IMR-90 (cell line): ENCODE results near the gene TNRC6C. TPM values are rescaled to one million over a fixed set of nuclear protein-coding genes. Genes with fewer than 3 reads are reported as not detected.
A peak's percentile ranks its signal among the peaks of the same experiment; 100 is the strongest.

Experiments
- ATAC-seq: fragments of 200-7000 bp; cut with Tn5 transposase; 2 replicates; pipeline ENCODE4 v1.9.1; 2020; ENCODE audit warnings: low read depth, mild to moderate bottlenecking, moderate library complexity
- BruUV-seq: library from RNA; stranded (reverse); fragments of 400-500 nt; replicated peaks from 2 replicates; lab custom pipeline; 2021; lab: Mats Ljungman, UMichigan
- CTCF ChIA-PET: fragments of 300-600 bp; formaldehyde crosslinking; extraction: SDS; loops from one replicate; lab custom pipeline; 2021; ENCODE audit warnings: antibody characterized with exemption; lab: Yijun Ruan, JAX
- POLR2A ChIA-PET: fragments of 300-600 bp; sonication (Branson Sonifier 250); formaldehyde crosslinking; loops from one replicate; lab custom pipeline; 2022; ENCODE audit warnings: antibody characterized with exemption; ENCODE audit not compliant: unreplicated experiment; lab: Charles Lee
- DNase-seq: peaks from one replicate; pipeline ENCODE4 v3.0.0; 2013
- H2AFZ ChIP-seq: replicated peaks from 2 replicates; pipeline ENCODE3; 2013; ENCODE audit warnings: low read length, mild to moderate bottlenecking; ENCODE audit not compliant: poor library complexity
- H2AK5ac ChIP-seq: 2 replicates; pipeline ENCODE4 v1.6.1; 2013; ENCODE audit warnings: low read depth, low read length, inconsistent platforms
- H2AK9ac ChIP-seq: replicated peaks from 2 replicates; pipeline ENCODE3; 2013; ENCODE audit warnings: mild to moderate bottlenecking, low read depth, low read length, moderate library complexity; ENCODE audit not compliant: poor library complexity
- H2BK120ac ChIP-seq: 2 replicates; pipeline ENCODE4 v1.6.1; 2013; ENCODE audit warnings: low read depth, low read length, inconsistent platforms
- H2BK15ac ChIP-seq: 3 replicates; pipeline ENCODE4 v1.6.1; 2013; ENCODE audit warnings: low read depth, low read length, inconsistent platforms
- H2BK20ac ChIP-seq: 2 replicates; pipeline ENCODE4 v1.6.1; 2013; ENCODE audit warnings: low read depth, mild to moderate bottlenecking, inconsistent platforms, low read length, moderate library complexity
- H2BK5ac ChIP-seq: 2 replicates; pipeline ENCODE4 v1.6.1; 2013; ENCODE audit warnings: mild to moderate bottlenecking, low read depth, low read length, inconsistent platforms; ENCODE audit not compliant: poor library complexity, severe bottlenecking
- H3K14ac ChIP-seq: replicated peaks from 2 replicates; pipeline ENCODE4 v1.6.1; 2013; ENCODE audit warnings: low read depth, low read length, inconsistent platforms
- H3K18ac ChIP-seq: 2 replicates; pipeline ENCODE4 v1.6.1; 2013; ENCODE audit warnings: low read depth, low read length, control low read depth
- H3K23ac ChIP-seq: 2 replicates; pipeline ENCODE4 v1.6.1; 2013; ENCODE audit warnings: low read depth, low read length, inconsistent platforms
- H3K27ac ChIP-seq: 2 replicates; pipeline ENCODE4 v1.5.1; 2013; ENCODE audit warnings: mild to moderate bottlenecking, control low read depth, low read length; ENCODE audit not compliant: insufficient read depth
- H3K27me3 ChIP-seq: 2 replicates; pipeline ENCODE4 v1.6.1; 2013; ENCODE audit warnings: low read length; ENCODE audit not compliant: control insufficient read depth, insufficient read depth
- H3K36me3 ChIP-seq: 2 replicates; pipeline ENCODE4 v1.6.1; 2013; ENCODE audit warnings: low read length, mixed read lengths; ENCODE audit not compliant: control insufficient read depth, insufficient read depth
- H3K4ac ChIP-seq: 2 replicates; pipeline ENCODE4 v1.6.1; 2013; ENCODE audit warnings: low read depth, low read length, inconsistent platforms
- H3K4me1 ChIP-seq: 2 replicates; pipeline ENCODE4 v1.6.1; 2013; ENCODE audit warnings: low read length, mixed read lengths; ENCODE audit not compliant: control insufficient read depth, insufficient read depth
- H3K4me2 ChIP-seq: 2 replicates; pipeline ENCODE4 v1.6.1; 2013; ENCODE audit warnings: low read depth, mild to moderate bottlenecking, control low read depth, low read length, moderate library complexity
- H3K4me3 ChIP-seq: 2 replicates; pipeline ENCODE4 v1.5.1; 2013; ENCODE audit warnings: low read depth, mild to moderate bottlenecking, control low read depth, low read length, moderate library complexity; ENCODE audit not compliant: insufficient read depth
- H3K56ac ChIP-seq: 2 replicates; pipeline ENCODE4 v1.6.1; 2013; ENCODE audit warnings: low read length, inconsistent platforms; ENCODE audit not compliant: insufficient read depth; ENCODE audit errors: extremely low read depth
- H3K79me1 ChIP-seq, 2 experiments: 2 replicates each; pipeline ENCODE4 v1.6.1; 2013; ENCODE audit warnings: low read length in 2 of 2, inconsistent platforms in 1 of 2, low read depth in 1 of 2
- H3K9ac ChIP-seq: 2 replicates; pipeline ENCODE4 v1.6.1; 2013; ENCODE audit warnings: low read depth, low read length, control low read depth
- H3K9me1 ChIP-seq: 2 replicates; pipeline ENCODE4 v1.6.1; 2013; ENCODE audit warnings: low read length, inconsistent platforms; ENCODE audit not compliant: insufficient read depth
- H3K9me3 ChIP-seq: 2 replicates; pipeline ENCODE4 v1.6.1; 2013; ENCODE audit warnings: low read length; ENCODE audit not compliant: control insufficient read depth, insufficient read depth
- H4K20me1 ChIP-seq: 2 replicates; pipeline ENCODE4 v1.6.1; 2013; ENCODE audit warnings: low read length, inconsistent platforms; ENCODE audit not compliant: insufficient read depth
- H4K5ac ChIP-seq: 2 replicates; pipeline ENCODE4 v1.6.1; 2013; ENCODE audit warnings: mild to moderate bottlenecking, low read depth, low read length, control low read depth
- H4K8ac ChIP-seq, 2 experiments: 2 replicates each; pipeline ENCODE4 v1.6.1; 2013; ENCODE audit warnings: low read depth in 2 of 2, low read length in 2 of 2, control low read depth in 1 of 2, inconsistent platforms in 1 of 2
- H4K91ac ChIP-seq: 2 replicates; pipeline ENCODE4 v1.6.1; 2013; ENCODE audit warnings: low read depth, low read length, inconsistent platforms; ENCODE audit not compliant: insufficient read depth
- BHLHE40 ChIP-seq: fragments of 150-350 bp; IDR thresholded peaks from 2 replicates; pipeline ENCODE4 v1.6.1; 2016; ENCODE audit warnings: mild to moderate bottlenecking, low read depth, low read length
- CHD1 ChIP-seq: IDR thresholded peaks from 2 replicates; pipeline ENCODE4 v1.6.1; 2012; ENCODE audit warnings: low read depth, low read length, improper control_type of control experiment
- CTCF ChIP-seq: conservative IDR thresholded peaks from 2 replicates; pipeline ENCODE4 v1.5.1; 2012; ENCODE audit warnings: mild to moderate bottlenecking, low read depth, low read length, improper control_type of control experiment
- ELK1 ChIP-seq: fragments of 150-350 bp; IDR thresholded peaks from 2 replicates; pipeline ENCODE4 v1.6.1; 2016; ENCODE audit warnings: low read depth, mild to moderate bottlenecking, low read length, moderate library complexity, borderline replicate concordance
- FOS ChIP-seq: fragments of 150-350 bp; IDR thresholded peaks from 2 replicates; pipeline ENCODE4 v1.6.1; 2016; ENCODE audit warnings: low read depth, low read length
- MAFK ChIP-seq: IDR thresholded peaks from 2 replicates; pipeline ENCODE4 v1.6.1; 2012; ENCODE audit warnings: low read depth, low read length, improper control_type of control experiment
- MAZ ChIP-seq: IDR thresholded peaks from 2 replicates; pipeline ENCODE4 v1.6.1; 2012; ENCODE audit warnings: low read depth, mild to moderate bottlenecking, low read length, improper control_type of control experiment, moderate library complexity, borderline replicate concordance
- MXI1 ChIP-seq: IDR thresholded peaks from 2 replicates; pipeline ENCODE4 v1.6.1; 2012; ENCODE audit warnings: low read depth, mild to moderate bottlenecking, low read length, moderate library complexity, borderline replicate concordance
- NFE2L2 ChIP-seq: fragments of 150-350 bp; IDR thresholded peaks from 2 replicates; pipeline ENCODE4 v1.6.1; 2016; ENCODE audit warnings: low read depth, mild to moderate bottlenecking, low read length
- POLR2A ChIP-seq: IDR thresholded peaks from 2 replicates; pipeline ENCODE4 v1.6.1; 2012; ENCODE audit warnings: mild to moderate bottlenecking, low read depth, low read length
- RAD21 ChIP-seq: IDR thresholded peaks from 2 replicates; pipeline ENCODE4 v1.6.1; 2012; ENCODE audit warnings: low read length, improper control_type of control experiment
- RFX5 ChIP-seq: IDR thresholded peaks from 2 replicates; pipeline ENCODE4 v1.8.0; 2012; ENCODE audit warnings: low read depth, mild to moderate bottlenecking, low read length, moderate library complexity
- SMC3 ChIP-seq: fragments of 150-350 bp; IDR thresholded peaks from 2 replicates; pipeline ENCODE4 v1.6.1; 2016; ENCODE audit warnings: low read depth, mild to moderate bottlenecking, antibody characterized with exemption, low read length, moderate library complexity
- USF2 ChIP-seq: fragments of 150-350 bp; IDR thresholded peaks from 2 replicates; pipeline ENCODE4 v1.6.1; 2017; ENCODE audit warnings: mild to moderate bottlenecking, antibody characterized with exemption, low read length, low read depth
- WGBS, 2 experiments: methylation state at CpG; one replicate each; pipeline versions ENCODE4 v1.1.5 to v1.1.7; 2013; ENCODE audit warnings: missing lambda C conversion rate in 2 of 2; ENCODE audit not compliant: insufficient read length in 1 of 2; ENCODE audit errors: extremely low coverage in 2 of 2; 5-methylcytosine and 5-hydroxymethylcytosine counted together
- dilution Hi-C: fragments of 300-500 bp; cut with HindIII; formaldehyde crosslinking; loops from one replicate; pipeline ENCODE4 v1.14.3; 2018; ENCODE audit warnings: low sequenced_read_pairs; ENCODE audit not compliant: unreplicated experiment
- in situ Hi-C: fragments of 300-500 bp; cut with MboI; formaldehyde crosslinking; loops from 3 replicates; pipeline ENCODE4 v1.14.3; 2019; ENCODE audit warnings: low sequenced_read_pairs, inconsistent platforms, mixed read lengths
- intact Hi-C: fragments of 100-400 bp; cut with micrococcal nuclease; formaldehyde crosslinking; loops from 2 replicates; pipeline ENCODE4 v1.10.0; 2022
- polyA plus RNA-seq, 3 experiments: library from polyadenylated mRNA; depleted of rRNA; stranded (reverse); fragments of >200 nt; gene quantifications; 2 replicates each; pipeline ENCODE4 v1.2.3, GENCODE V29; 2012; ENCODE audit warnings: low replicate concordance in 1 of 3
- total RNA-seq: library from RNA; depleted of rRNA; stranded (reverse); fragments of >200 nt; gene quantifications from 2 replicates; pipeline ENCODE4 v1.2.3, GENCODE V29; 2012

The TNRC6C gene
- total and polyA plus RNA-seq, 2 of the 4 experiments (the other 2 are of a cell fraction): 1.6 to 2.7 TPM

- no peak overlapping the region for H2AFZ ChIP-seq
- no CpG with 5 or more reads among the region's 1 CpG for WGBS, 2 experiments
- peak overlapping the region; percentile 66; the same call in 1 of the 2 replicates for H3K14ac ChIP-seq
- H3K36me3 ChIP-seq: peaks cover 6% of the 10 kb centered on the region
- H3K9me3 ChIP-seq: no peaks in the 10 kb centered on the region
- H4K8ac ChIP-seq: 0 out of 4 replicates have a peak overlapping the region, but pooled peaks of 1 of the 2 experiments have one; percentile 21
- no peak overlapping the region for H3K23ac ChIP-seq
- no peak overlapping the region for H3K56ac ChIP-seq
- H3K18ac ChIP-seq: no peak overlapping the region
- no peak overlapping the region for H3K4me3 ChIP-seq
- H2BK5ac ChIP-seq: peak overlapping the region; percentile 36
- no peak for TF ChIP-seq MAFK
- no peak for TF ChIP-seq RAD21
- no peak for TF ChIP-seq RFX5
- TF ChIP-seq FOS: no peak
- TF ChIP-seq MXI1: no peak
- no peak for TF ChIP-seq SMC3
- no peak for TF ChIP-seq CHD1
- no peak for TF ChIP-seq USF2
- TF ChIP-seq POLR2A: no peak
- no peak for TF ChIP-seq ELK1
- TF ChIP-seq BHLHE40: no peak
- TF ChIP-seq NFE2L2: no peak
- no peak for TF ChIP-seq MAZ
- no peak for TF ChIP-seq CTCF
- H2AK5ac ChIP-seq: 0 out of 2 replicates have a peak overlapping the region, but pooled peaks have one; percentile 62
- ChIA-PET CTCF (interaction anchor here (1.0 kb wide), 1 partner anchor 11 kb away, joined by 4 read pairs; no protein-coding TSS in a partner anchor), POLR2A (no interaction called here)
- peaks cover 10% of the 10 kb centered on the region for H3K4me1 ChIP-seq
- H2BK120ac ChIP-seq: peak overlapping the region; percentile 38; the same call in 1 of the 2 replicates
- no peaks in the 10 kb centered on the region for H3K27me3 ChIP-seq
- ATAC-seq: no peak
- no peak overlapping the region for H3K4me2 ChIP-seq
- H4K20me1 ChIP-seq: no peaks in the 10 kb centered on the region
- H3K9ac ChIP-seq: no peak overlapping the region
- H3K27ac ChIP-seq: no peak overlapping the region
- no peak overlapping the region for H4K5ac ChIP-seq
- H3K9me1 ChIP-seq: peaks cover 16% of the 10 kb centered on the region
- no peak for DNase-seq
- dilution Hi-C loops (no loop called here), in situ Hi-C loops (no loop called here), intact Hi-C loops (no loop called here)
- H2AK9ac ChIP-seq: no peak overlapping the region
- H4K91ac ChIP-seq: no peak overlapping the region
- peak overlapping the region; percentile 76 for H3K4ac ChIP-seq
- 0 out of 3 replicates have a peak overlapping the region, but pooled peaks have one; percentile 63 for H2BK15ac ChIP-seq
- peak overlapping the region; percentile 58; the same call in 1 of the 2 replicates for H2BK20ac ChIP-seq
- peaks cover 0 to 21% of the 10 kb centered on the region in 2 experiments; a peak in 1 of 4 replicates for H3K79me1 ChIP-seq
- BruUV-seq: no TSS peak
These were observed 71.2 kb downstream of the TNRC6C start for GRCh38 chr17:78029697-78030096.
